Erythroblast (primary cell): ENCODE measurements around the gene AGAP1.
A peak's percentile ranks its signal among the peaks of the same experiment; 100 is the strongest.
"Not testable (repeated sequence)": the region's sequence is repeated elsewhere in the genome, so short reads cannot be mapped to it uniquely, and the experiment has no call there.

Source experiments
- DNase-seq, 2 experiments: peaks; one replicate each; lab custom pipeline; 2025; lab: John Stamatoyannopoulos, UW
- GATA1 ChIP-seq: IDR thresholded peaks from 2 replicates; pipeline ENCODE4 v1.6.1; 2011; ENCODE audit warnings: low read depth, mild to moderate bottlenecking, control low read depth, low read length, moderate library complexity
- POLR2A ChIP-seq: IDR thresholded peaks from 2 replicates; pipeline ENCODE4 v1.6.1; 2011; ENCODE audit warnings: mild to moderate bottlenecking, low read length

The AGAP1 gene

DNA sequence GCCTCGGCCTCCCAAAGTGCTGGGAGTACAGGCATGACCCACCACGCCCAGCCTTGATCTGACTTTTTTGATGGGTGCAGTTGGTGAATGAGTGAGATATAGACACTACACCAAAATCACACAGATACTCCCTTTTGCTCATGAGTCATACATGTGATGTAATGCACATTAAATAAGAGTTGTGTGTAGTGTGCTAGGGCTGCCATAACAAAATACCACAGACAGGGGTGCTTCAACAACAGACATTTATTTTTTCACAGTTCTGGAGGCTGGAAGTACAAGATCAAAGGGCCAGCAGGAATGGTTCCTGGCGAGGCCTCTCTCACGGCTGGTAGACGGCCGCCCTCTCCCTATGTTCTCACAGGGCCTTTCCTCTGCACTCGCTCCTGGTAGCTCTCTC is 627.7 kb downstream of the AGAP1 start:
- TF ChIP-seq POLR2A (no peak), GATA1 (no peak)
- DNase-seq, result peak in 1 of 2 experiments; percentile 8

DNA sequence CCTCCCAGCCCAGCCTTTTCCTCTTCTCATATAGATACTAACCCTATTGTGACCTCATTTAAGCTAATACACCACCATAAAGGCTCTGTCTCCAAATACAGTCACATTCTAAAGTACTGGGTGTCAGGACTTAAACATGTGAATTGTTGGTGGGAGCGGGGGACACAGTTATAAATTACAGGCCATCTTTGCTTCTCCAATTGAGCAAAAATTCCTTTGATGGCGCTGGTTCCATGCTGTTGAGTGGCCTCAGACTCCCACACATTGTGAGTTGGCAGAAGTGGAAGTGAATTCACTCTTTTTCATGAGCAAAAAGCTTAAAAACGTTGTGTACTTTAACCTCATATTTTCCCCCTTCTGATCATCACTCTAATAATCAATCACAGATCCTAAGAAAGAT is 628.4 kb downstream of the AGAP1 start:
- TF ChIP-seq POLR2A, result no peak
- no peak for TF ChIP-seq GATA1
- no peak for DNase-seq

DNA sequence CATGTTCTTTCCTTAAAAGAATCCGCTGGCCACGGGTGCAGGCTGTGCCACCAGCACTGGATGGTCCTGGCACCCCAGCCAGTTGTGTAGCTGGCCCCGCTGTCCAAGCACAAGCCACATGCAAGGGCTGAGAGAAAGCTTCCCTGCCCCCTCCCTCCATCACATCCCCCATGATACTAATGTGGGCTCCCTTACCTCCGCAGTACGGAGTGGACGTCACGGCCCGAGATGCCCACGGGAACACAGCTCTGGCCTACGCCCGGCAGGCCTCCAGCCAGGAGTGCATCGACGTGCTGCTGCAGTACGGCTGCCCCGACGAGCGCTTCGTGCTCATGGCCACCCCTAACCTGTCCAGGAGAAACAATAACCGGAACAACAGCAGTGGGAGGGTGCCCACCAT is 629.9 kb downstream of the AGAP1 start:
- TF ChIP-seq GATA1, result no peak
- no peak for TF ChIP-seq POLR2A
- no peak for DNase-seq

DNA sequence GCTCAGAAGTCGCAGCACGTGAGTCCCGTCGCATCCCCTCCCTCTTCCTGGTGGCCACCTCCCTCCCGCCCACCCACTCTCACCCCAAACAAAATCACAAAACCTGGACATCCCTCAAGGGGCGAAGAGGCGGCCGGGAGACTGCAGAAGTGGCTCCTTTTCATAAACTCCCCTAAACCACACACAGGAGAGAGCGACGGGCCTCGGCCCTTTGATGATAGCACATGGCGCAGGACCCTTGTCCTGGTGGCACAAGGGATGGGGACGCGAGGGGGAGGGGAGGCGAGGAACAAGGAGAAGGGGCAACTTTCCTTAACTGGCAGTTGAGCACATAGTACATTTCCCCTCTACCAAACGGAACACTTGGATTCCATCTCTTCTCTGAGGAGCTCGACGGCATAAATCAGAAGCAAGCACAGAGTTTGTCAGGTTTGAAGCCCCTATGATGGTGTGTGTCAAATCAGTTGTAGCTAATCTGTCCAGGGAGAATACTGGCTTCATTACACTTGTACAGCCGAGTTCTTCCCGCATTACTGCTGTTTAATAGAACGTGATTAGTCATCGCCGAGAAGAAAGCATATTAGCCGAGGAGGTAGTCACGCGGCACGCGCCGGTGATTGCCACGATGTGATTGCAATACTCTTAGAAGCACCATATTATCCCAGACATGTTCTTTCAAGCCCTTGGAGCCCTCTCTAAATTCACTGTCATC is 630.5 kb downstream of the AGAP1 start:
- DNase-seq, result no peak
- no peak for TF ChIP-seq GATA1

DNA sequence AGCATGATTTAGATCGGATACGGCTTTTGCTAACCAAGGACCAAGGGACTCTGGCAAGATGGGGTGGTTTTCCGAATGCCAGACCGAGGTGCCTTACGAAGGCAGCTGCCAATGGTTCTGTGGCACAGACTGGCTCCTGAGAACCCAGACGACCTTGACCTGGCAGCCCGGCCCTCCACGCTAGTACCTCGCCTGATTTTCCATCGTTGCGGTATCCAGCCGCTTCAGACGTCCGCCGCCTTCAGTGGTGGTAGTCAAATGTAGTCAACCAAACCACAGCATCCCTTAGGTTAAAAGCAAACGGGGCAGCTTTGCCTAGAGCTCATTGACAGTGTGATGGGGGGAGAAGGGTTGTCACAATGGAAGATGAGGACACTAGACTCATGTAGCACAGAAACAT is 631.7 kb downstream of the AGAP1 start:
- TF ChIP-seq POLR2A (no peak), GATA1 (no peak)
- no peak for DNase-seq

DNA sequence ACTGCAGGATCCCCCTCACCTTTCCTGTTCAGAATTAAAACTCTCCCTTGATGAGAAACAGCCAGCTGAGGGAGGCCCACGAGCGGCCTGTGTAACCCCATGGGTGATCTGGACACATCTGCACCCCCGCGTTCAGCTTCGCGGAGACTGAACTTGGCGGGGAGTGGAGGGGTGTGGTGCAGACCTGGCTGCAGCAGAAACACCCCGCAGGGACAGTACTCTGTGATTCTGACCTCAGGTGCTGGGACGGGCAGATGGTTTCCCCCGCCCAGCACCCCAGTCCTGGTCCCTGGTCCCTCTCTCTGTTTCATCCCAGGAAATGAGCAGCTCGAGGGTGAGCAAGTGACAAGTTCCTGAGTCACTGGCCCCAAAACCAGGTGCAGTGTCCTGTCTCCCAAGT is 633.2 kb downstream of the AGAP1 start:
- TF ChIP-seq POLR2A, result no peak
- no peak for TF ChIP-seq GATA1
- no peak for DNase-seq

DNA sequence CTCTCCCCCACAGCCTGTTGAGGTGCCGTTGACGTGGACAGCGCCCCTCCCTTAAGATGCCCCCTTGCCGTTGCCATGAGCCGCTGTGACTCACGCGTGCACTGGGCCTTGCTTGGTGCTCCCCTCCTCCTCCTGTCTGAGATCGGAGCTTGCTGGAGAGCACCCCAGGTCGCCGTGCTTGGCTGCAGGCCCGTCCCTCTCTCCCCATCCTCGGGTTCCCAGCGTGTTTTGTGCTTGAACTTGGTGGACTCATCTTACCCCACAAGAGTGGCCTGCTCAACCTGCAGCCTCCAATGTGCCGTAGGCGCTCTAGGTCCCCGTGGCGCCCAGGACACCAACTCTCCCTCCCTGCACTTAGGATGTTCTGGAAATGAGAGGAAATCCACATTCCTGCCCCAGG is 634.5 kb downstream of the AGAP1 start:
- DNase-seq, result no peak
- no peak for TF ChIP-seq POLR2A
- TF ChIP-seq GATA1, result no peak

DNA sequence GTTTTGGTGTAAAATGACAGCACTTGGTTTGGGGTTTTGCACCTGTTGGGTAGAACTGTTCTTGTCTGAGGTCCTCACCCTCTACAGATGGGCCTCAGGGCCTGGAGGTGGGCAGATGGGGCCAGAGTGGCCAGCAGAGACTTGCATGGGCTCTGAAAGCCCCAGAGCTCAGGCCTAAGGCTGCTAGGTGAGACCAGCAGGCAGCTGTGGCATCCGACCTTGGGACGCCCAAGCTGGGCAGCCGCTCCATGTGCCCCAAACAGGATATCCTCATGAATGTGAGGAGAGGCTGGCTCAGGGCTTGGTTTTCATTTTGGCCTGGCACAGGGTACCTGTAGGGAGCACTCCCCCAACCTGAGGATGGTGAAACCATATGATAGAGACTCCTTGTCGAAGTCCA is 636.1 kb downstream of the AGAP1 start:
- TF ChIP-seq GATA1 (no peak), POLR2A (no peak)
- DNase-seq, result no peak

DNA sequence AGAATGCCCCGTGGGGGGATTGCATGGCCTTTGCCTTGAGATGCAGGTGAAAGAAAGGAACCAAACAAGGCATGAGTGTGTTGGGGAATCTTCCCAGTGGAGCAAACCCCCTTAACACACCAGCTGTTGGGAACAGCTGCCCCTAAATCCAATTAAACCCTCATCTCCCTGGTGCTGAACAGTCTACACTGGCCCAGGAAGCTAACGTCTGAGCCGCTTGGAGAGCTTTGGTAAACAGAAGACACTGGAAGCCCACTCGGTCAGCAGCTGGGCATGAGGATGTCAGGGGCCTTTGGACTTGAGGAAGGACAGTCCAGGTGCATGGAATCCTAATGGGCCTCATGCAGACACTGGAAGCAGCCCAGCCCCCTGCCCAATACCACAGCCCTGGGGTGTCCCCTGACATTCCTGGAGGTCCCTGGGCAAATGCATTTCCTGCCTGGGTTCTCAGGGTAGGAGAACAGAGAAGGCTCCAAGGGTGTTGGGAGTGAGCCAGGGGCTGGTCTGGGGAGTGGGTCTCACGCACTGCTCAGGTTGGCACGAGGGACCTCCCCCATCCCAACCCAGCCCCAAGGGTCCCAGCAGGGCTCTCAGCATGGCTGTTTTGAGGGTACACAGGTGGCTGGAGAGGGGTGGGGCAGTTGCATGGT is 636.6 kb downstream of the AGAP1 start:
- DNase-seq, result no peak
- no peak for TF ChIP-seq GATA1
- no peak for TF ChIP-seq POLR2A

DNA sequence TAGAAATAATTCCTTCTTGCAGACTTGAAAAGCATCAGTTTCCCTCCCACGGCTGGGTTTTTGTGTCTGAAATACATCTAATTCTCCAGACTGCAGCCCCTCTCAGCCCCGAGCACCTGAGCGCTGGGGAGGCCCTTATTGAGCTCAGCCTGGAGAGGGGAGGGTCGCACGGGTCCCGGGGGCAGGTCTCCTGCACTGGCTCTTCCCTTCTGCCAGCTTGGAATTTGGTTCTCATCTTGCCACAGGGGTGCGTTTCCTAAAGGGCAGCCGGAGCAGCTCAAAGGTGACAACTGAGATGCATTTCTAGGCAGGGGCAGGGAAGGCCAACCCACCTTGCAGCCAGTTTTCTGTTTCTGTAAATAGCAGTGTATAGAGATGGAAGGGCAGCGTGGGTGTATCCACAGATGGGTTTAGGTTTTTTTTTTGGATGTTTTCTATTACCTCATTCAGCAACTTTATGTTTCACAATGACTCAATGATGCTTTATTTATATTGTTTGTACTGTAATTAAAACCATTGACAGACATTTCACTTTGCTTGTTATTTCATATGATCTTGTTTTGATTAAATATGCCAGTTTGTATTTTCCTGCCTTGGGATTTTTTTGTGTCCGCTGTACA is 637.3 kb downstream of the AGAP1 start:
- no peak for TF ChIP-seq GATA1
- no peak for TF ChIP-seq POLR2A
- no peak for DNase-seq

DNA sequence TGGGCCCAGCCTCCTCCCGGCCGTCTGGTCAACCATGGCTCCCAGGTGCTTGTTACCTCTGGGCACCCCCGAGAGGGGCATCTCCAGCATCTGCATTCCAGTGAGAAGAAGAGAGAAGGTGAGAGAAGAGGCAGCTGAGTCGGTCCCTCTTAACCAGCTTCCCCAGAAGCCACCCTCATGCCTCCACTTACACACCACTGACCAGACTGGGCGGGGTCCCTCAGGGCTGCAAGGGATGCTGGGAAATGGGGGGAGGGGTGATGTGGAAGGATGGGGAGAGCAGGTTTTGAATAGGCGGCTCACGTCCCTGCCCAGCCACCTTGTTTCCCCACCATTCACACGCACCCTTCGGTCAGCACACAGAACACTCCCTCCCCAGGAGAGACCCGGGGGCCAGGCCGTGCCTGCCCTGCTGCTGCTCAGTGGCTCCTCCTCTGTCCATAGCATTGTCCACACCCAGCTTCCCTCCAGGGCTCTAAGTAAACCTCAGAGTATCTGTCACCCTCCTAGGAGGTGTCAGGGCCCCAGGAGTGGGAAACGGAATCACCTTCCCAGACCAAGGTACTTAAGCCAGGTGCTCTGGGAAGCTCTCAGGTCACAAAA is 639.7 kb downstream of the AGAP1 start:
- TF ChIP-seq POLR2A (no peak), GATA1 (no peak)
- no peak for DNase-seq

DNA sequence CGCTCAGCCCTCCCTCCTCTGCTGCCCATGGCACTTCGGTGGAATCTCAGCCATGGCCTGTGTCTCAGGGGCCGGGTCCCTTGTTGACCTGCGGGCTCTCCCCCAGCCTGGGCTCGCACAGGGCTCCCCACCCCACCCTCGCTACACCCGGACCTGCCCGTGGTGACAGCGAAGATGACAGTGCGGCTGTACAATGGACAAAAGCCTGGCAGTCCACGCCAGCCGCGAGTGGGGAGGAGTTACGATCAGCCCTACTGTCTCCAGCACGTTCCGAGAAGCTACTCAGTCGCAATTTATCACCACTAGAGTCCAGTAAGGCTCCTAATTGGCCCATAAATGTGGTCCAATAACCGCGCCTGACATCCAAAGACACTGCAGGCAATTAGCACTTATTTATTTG is 642.7 kb downstream of the AGAP1 start:
- TF ChIP-seq GATA1 (no peak), POLR2A (no peak)
- DNase-seq, result no peak

DNA sequence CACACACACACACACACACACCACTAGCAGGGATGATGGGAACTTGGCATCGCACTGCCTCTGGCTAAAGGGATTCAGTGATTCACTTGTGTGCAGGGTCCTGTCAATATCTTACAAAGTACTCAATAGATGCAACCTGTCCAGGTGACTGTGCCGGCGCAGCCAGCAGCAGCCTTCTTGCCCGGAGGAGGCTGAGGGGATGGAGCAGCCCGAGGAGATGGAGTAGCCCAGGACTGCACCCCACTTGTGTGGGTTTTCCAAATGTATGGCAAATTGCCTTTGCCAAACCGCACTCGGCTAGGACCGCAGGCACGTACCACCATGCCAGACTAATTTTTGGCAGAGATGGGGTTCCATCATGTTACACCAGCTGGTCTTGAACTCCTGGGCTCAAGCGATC is 643.2 kb downstream of the AGAP1 start:
- no peak for DNase-seq
- TF ChIP-seq GATA1 (no peak), POLR2A (no peak)

DNA sequence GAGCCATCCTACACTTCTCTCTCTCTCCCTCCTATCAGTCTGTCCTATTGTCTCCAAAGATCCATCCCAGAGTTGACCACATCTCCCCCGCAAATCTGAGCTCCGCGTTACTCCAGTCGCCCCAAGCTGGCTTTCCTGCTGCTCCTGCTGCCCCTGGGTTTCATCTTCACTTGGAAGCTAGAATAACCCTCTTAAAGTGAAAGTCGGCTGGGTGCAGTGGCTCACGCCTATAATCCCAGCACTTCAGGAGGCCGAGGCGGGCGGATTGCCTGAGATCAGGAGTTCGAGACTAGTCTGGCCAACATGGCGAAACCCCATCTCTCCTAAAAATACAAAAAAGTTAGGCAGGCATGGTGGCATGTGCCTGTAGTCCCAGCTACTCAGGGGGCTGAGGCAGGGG is 647.8 kb downstream of the AGAP1 start:
- DNase-seq, result not testable (repeated sequence)
